Effector CD8-positive, alpha-beta T cell (primary cell): Measurements from ENCODE around the gene NOL4L.
A peak's percentile ranks its signal among the peaks of the same experiment; 100 is the strongest.

Experiments
- DNase-seq: peaks from one replicate; lab custom pipeline; 2025; lab: John Stamatoyannopoulos, UW

NOL4L gene

DNA sequence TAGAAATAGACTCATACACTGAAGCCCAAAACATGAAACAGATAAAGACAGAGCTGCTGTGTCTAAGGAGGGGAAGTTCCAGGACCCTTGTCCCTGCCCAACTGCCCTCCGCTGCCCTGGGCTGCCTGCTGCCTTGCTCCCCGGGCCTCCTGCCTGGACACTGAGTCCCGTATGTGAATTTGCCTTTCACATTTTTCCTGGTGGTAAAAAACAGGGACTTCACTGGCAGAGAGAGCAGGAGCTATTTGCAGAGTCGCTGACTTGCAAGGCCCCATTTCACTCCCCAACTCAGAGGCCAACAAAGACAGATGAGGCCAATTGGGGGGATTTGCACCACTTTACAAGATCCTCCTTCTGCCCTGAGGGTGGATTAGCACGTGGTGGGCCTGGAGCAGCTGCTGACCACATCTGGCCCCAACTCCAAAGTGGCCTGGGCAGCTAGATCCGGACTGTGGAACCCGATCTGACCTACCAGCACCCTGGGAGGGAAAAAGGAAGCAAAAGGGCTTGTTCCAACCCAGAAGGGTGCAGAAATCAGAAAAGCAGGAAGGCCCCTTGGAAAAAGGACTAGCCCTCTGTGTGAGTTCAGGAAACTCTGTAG, 61.4 kb downstream of the NOL4L start:
- DNase-seq = no peak

DNA sequence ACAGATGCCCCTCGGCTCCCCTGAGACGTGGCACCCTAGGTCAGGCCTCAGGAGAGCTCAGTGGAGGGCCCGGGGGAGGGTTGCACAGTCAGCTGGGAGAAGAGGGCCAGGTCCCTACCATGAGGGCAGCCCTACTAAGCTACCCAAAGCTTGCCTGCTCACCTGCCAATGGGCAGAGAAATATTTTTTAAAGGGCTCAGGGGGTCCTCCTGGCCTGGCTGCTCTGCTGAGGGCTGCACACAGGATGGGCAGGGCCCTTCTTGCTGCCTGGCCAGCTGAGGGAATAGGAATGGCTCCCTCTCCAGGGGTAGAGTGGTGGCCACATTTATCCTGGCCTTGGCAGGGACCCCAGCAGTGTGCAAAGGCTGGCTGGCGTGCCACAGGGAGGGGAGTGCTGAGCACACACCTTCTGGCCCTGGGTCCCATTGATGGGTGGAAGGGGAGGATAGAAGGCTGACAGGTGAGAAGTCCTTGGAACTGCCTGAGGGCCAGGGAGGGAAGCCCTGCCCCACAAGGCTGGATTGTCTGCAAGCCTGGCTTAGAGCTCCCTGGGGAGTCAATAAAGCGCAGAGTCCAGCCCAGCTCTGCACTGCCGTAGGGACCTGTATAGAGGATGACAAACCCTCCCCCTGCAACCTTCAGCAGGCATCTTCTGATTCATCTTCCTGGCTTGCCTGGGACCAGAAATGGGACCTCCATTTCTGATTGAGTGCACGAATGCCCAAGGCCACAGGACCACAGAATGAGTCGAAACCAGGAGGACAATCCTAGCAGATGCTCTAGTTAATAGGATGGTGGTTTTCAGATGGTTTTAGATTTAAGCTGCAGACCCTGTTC, 62.1 kb downstream of the NOL4L start:
- no peak for DNase-seq

DNA sequence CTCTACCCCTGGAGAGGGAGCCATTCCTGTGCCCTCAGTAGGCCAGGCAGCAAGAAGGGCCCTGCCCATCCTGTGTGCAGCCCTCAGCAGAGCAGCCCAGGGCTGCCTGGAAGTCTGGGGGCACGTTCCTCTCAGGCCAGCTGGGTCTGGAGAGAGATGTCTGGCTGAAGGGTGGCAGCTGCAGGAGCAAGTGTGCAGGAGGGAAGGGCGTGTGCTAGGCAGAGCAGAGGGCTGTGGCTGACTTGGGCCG, 62.7 kb downstream of the NOL4L start:
- no peak for DNase-seq

DNA sequence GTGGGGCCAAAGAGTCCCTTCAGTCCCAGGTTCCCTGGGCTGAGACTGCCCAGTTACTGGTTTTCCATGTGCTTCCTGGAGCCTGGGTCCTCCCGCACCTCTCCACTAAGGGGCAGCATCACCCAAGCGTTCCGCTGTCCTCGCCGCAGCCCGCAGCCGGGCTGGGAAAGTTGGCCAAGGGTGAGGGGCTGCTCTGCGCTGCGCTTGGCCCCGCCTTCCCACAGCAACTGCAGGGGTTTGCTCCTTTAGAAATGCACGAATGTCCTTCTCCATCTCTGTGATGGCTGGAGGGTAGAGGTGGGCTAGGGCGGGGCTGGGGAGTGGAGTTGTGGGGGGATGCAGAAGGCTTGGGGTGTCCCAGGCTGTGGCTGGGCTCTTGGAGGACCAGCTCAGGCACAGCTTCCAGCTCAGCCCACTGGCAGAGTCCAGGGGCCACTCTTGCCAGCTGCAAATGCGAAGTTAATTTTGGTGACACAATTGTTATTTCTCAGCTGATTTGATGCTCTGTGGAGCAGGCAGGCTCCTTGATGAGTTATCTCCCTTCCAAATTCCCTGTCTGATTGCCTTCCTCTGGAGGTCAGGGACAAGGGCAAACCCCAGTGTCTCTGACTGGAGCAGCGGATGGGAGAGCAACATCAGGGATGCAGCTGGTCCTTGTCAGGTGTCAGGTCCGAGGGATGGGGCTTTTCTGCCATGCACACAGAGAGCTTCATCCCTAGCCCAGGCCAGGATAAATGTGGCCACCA, 63.2 kb downstream of the NOL4L start:
- DNase-seq = peak; percentile 57

DNA sequence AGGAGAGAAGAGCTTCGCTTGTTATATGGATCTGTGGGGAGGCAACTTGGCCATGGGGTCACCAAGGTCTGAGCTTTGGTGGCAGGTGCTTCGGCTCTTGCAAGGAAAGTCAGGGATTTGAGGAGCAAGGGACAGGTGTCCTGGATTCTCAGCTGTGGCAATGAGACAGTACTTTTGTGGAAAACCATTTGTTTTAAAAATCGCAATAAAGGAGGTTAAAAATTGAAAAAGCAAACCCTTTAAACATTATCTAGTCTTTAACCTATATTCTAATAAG, 64.3 kb downstream of the NOL4L start:
- DNase-seq = no peak

DNA sequence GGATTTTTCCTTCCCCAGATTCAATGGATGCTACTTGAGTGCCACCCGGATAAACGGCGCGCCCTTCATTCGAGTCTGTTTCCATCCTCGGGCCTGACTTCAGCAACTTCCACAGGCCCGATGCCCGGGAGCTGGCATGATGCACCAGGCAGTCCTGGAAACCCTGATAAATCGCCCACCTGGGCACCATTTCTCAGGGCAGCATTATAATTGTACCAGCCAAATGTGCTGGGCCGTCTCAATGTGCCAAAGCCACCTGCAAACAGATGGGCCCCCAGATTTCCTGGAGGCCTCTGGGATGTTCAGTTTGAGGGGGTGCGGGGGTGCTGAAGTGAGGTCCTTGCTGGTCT, 65.8 kb downstream of the NOL4L start:
- no peak for DNase-seq

DNA sequence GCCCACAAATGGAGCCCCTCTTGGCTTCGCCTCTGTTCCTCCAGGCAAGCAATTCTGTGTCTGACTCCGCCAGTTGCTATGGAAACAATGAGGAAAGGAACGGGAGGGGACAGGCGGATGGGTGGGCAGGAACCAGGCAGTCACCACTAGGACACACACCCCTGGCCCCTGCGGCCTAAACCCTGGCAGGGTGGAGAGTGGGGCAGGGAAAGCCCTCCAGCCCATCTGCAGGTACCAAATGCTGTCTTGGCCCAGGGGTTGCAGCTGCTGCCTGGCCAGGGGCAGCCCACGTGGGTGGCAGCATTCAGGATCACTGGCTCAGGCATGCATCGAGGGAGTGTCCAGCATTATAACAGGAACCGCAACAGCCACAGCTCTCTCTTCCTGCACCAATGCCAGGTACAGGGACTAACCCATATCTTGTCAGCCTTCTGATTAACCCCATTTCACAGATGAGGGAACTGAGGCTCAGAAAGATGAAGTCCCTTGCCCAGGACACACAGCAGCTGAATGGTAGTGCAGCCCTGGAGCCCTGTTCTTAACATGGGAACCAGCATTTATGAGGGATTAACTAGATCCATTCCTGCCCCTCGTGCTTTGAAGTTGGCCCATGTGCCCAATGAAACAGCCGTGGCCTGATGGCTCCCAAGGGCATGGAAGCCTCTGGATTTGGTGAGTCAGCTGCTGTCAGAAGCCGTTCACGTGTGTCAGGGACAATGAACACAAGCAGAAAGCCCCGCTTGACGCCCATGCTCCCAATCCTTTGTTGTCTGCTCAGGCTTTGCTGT, 66.3 kb downstream of the NOL4L start:
- DNase-seq = no peak

DNA sequence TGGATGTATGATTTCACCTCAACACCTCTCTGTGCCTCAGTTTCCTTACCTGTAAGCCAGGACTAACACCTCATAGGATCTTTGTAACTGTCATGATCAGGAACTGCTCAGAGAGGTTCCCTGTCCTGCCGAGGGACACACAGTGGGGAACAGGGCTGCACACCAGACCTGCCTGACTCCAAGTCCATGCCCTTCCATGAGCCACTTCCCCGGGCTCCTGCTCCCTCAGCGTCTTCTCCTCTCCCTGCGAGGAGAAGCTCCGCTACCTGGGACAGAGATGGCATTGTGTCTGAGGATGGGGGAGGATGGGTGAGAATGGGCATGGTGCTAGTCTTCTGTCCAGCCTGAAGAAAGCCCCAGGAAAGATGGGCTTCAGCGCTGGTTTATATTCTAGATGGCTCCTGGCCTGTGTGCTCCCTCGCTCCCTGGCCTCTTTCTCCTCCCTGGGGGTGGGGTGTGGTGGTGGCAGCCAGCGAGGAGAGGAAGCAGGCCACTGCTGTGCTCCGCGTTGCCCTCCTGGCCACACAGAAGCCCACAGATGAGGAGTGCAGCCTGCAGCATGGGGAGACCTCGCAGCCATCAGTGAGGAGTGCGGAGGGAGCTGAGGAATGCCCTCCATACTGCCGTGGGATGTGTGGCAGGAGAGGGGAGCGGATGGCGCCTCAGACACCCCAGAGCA, 67.1 kb downstream of the NOL4L start:
- no peak for DNase-seq

DNA sequence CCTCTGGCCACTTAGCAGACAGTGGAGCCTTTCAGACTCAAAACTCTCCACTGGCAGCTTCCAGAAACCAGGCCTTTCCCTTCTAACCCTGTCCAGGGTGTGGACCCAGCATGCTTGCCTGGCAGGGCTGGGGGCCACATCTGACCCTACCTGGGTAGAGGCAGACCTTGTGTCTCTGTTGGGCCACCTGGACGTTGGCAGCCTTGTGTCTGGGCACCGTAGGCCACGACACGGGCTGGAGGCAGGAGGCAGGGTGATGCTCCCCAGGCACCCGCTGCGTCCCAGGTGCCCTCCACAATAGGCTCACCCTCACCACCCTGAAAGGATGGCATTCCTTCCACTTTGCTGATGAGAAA, 67.6 kb downstream of the NOL4L start:
- DNase-seq = no peak

DNA sequence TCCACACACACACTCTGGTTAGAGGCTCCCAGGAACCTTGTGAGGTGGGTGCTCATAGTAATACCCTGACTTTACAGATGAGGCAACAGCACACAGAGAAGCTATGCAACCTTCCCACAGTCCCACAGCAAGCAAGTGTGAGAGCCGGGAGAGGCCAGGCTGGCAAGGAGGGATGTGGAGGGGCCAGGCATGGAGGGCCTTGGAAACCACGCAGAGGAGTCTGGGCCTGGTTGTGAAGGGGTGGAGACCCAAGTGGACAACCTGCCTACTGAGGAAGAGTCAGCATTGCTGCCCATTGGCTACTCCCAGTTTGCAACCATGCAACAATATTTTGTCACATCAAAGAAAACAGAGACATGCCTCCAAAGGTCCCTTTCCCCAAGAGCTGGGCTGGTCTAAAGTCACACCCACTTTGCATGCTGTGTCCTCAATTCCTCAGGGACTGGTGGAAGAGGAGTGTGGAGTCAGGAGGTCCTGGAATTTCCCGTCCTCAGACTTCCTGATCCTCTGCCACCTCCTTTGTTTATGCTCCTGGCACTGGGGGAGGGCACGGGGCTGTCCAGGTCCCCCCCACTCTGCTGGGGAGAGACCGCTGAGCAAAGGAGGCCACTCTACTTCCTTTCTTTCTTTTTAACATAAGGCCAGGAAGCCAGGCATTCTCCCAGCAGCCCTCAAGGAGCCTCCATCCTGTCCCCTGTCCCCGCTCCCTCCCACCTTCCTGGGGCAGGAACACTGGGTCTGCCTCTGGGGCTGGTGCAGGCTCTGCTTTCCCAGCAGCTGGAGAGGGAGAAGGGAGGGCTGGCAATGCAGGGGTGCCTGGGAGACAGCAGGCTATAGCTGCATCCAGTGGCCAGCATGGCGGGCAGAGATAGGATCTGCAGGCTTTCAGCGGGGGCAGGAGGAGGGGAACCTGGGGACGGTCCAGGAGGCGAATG, 68.3 kb downstream of the NOL4L start:
- DNase-seq = no peak

DNA sequence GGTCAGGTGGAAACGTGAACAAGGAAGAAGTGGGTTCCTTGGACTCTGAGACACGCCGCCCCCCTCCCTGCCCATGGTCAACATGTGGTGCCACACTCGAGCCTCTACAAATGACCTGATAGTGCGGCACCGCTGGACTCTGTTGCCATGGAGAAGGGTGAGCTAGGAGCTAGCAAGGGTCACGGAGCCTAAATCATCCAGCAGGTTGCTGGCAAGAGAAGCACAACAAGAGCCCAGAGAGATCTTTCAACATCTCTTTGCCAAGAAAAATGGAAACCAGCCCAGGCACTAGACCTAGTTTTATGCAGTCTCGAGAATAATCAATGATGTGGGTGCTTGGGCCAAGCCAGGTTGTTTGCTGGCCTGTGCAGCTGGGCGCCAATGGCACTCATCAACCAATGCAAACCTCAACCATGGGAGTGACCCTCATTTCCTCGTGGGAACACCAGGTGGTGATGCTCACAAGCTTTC, 69.5 kb downstream of the NOL4L start:
- DNase-seq = no peak

DNA sequence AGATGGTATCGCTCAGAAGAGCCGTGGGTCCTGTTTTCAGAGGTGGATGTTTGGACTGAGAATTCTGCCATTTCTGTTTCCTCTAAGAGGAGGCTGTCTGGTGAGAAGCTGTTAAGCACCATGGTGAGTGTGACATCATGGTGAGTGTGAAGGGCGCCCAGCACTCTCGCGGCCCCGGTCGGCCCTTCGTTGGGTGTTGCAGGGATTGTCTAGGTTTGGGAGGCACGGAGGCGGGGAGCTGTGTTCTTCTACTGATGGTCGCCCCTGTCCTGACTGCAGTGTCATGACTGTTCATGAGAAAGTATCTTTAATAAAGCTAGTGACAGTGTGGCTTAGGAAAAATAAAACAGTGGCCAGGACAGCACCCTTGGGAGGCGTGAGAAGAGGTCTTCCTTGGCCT, 70.4 kb downstream of the NOL4L start:
- DNase-seq = no peak

DNA sequence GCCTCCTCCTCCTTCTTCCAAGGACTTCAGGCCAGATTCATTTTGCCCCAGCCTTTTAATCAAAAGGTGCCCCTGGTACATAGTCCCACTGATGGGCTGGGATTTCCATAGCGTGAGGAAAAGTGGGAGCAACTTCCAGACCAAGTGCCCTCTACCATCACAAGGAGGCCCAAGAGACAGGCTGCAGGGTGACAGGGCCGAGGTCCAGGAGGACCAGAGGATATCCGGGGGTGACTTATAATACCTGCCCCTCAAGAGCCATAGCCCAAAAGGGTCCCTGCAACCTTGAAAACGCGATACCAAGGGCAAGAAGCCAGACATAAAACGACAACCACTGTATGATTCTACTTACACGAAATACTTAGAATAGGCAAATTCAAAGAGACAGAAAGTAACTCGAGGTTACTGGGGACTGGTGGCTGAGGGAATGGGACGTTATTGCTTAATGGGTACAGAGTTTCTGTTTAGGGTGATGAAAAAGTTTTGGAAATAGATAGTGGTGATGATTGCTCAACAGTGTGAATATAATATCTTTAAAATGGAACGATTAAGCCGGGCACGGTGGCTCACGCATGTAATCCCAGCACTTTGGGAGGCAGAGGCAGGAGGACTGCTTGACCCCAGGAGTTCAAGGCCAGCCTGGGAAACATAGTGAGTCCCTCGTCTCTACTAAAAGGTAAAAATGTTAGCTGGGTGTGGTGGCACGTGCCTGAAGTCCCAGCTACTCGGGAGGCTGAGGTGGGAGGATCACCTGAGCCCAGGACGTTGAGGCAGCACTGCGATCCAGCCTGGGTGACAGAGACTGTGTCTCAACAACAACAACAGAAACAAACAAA, 71.9 kb downstream of the NOL4L start:
- DNase-seq = no peak

DNA sequence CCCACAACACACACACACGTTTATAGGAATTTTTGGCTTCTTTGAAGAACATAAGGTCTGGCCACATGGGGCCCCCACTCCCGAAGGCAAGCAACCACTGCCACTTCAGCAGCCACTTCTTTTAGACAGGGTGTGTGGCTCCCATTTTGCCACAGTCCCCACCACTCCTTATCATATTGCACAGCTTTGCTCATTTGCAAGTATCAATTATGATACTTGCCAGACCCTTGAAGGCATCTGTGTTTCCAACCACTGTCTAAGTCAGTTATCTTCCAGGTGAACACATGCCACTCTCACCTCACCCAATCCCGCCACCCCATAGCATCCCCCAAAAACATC, 73.1 kb downstream of the NOL4L start:
- no peak for DNase-seq

DNA sequence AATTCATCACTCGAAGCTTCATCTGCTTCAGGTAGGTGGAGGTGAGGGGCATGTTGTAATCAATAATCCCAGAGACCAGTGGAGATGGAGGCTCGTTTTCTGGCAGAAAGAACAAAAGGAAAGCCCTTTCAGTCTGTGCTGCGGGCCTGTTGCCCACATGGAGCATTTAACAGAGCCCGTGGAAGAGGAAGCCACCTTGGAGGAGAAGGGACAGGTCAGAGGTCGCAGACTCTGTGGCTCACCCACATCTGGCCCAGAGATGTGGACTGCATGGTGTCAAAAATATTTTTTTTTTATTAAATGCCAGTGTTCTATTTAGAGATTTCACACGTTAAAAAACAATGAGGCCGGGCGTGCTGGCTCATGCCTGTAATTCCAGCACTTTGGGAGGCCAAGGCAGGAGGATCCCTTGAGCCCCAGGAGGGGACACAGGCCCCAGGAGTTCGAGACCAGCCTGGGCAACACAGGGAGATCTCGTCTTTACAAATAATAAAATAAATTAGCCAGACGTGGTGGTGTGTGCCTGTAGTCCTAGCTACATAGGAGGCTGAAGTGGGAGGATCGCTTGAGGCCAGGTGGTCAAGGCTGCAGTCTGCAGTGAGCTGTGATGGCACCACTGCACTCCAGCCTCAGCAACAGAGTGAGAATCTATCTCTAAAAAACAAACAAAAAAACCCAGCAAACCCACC, 73.6 kb downstream of the NOL4L start:
- DNase-seq = no peak

DNA sequence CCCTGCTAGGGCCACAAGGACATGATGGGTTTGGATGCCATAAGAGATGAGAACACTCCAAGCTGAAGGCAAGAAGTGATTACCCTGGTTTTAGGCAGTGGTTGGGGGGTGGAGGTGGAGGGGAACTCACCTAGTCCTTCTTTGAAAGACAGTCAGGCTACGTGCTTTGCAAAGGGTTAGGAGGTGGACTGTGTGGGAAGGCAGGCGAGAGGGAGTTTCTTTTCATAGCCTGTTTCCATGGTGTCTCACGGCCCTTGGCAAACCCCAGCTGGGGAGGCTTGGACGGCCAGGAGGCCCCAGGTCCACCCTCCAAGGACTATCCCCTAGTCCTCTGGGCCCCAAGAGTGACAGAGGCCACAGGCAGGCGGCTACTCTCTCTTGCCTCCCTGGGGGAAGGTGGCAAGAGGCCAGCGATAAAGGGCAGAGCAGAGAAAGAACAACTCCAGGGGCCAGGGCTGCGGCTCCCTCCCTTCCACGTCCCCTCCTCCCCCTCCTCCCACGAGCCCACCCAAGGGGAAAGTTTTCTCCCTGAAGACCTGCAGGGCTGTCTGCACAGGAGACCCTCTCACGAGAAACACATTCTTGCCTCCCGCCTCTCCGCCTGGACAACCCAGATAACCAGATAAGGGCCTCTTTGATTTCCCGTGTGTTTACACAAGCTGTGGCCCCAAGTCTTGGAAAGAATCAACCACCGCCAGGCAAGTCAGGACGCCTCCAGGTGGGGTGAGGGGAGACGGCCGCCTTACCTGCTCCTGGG, 74.4 kb downstream of the NOL4L start:
- DNase-seq = no peak

DNA sequence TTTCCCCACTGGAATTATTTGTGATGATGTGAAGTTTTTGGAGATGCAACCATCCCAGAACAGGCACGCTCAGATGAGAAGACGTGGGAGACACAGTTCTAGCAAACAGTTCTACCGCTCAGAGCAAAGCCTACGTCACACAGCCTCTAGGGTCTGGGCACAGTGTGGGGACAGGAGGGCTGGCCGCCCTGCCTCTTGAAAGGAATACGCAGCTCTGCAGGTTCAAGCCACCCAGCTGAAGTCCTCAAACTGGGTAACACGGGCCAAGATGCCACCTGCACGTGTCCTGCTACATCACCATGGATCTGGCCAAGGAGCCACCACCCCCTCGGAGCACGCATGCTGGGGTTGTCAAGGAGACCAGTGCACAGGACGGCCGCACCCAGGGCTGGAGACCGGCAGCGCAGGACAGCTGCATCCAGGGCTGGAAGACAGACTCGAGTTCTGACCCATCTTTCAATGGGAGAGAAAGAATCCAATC, 75.0 kb downstream of the NOL4L start:
- DNase-seq = no peak

DNA sequence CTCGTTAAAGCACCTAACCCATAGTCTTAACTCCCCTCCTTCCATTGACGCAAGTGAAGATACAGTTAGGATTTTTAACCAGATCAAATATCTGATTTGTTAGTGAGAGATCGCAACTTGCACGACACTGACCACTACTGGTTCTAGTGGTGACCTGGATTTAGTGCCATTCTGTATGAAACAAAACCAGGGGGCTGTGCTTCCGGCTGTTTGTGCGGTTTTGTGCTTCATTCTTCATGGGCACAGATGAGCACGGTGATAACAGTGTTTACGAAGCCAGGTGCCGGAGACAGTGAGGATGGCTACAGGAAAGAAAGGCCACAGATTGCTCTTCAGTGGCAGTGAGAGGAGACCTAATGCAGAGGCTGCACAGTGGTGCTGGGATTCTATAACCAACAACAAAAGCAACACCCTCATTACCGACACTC, 75.5 kb downstream of the NOL4L start:
- peak; percentile 40 for DNase-seq

DNA sequence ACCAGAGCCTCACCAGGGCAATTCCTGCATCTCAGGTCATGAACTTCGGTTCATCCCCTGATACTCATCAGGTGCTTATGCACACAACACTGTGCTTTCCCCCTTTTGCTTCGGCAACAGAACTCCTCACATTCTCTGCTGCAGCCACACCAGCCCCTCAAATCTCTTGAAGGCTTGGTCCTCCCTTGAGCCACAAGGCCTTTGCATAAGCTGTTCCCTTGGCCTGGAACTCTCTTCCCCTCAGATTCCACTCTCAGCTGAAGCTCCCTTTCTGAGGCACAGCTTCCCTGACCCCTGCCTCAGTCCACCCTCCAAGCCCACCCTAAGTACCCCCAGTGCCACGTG, 76.4 kb downstream of the NOL4L start:
- DNase-seq = no peak
